GM19035 (cell line): ENCODE results near the gene NFYB.
"Not testable (repeated sequence)": the region's sequence is repeated elsewhere in the genome, so short reads cannot be mapped to it uniquely, and the experiment has no call there.

Experiments used
- ATAC-seq: cut with Tn5 transposase; IDR thresholded peaks from one replicate; pipeline ENCODE4 v1.9.1; 2021; ENCODE audit not compliant: unreplicated experiment

NFYB gene

DNA sequence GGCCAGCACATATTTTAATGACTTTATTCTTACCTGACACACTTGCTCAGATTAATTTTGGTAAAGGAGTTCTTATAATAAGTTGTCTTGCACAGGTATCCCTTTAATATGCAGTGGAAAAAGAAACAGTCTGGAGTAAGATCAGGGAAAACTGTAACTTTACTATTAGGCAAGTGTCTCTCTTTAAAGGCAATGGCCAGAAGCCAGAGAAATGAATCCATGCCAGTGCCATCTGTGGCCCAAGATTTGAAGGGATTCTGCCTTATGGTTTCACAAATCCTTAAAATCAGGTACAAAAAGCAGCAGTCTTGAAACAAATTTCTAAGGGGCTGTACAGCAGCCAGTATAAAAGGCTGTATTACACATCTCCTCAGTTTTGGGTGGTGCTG lies 22.4 kb downstream of the NFYB start:
- ATAC-seq, result no peak

DNA sequence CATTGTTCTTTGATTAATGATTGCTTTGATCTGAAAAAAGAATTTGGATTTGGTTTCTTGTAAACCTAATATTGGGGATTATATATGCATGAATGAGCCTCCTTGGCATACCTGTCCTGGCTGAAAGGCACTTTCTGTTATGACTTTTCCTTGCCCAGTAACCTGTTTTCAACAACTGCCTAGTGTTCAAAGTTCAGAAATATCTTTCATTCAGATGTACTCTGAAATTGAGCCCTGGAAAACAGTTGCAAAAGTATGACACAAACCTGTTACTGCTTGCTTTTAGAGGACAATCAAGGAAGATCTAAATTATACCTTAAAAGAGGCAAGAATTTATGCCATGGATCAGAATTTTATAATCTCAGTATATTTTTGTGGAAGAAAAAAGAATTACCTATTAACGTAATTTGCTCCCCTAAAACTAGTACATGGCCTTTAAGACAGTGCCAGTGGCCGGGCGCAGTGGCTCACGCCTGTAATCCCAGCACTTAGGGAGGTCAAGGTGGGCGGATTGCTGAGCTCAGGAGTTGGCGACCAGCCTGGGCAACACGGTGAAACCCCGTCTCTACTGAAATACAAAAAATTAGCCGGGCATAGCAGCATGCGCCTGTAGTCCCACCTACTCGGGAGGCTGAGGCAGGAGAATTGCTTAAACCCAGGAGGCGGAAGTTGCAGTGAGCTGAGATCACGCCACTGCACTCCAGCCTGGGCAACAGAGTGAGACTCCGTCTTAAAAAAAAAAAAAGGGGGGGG lies 23.0 kb downstream of the NFYB start:
- not testable (repeated sequence) for ATAC-seq

DNA sequence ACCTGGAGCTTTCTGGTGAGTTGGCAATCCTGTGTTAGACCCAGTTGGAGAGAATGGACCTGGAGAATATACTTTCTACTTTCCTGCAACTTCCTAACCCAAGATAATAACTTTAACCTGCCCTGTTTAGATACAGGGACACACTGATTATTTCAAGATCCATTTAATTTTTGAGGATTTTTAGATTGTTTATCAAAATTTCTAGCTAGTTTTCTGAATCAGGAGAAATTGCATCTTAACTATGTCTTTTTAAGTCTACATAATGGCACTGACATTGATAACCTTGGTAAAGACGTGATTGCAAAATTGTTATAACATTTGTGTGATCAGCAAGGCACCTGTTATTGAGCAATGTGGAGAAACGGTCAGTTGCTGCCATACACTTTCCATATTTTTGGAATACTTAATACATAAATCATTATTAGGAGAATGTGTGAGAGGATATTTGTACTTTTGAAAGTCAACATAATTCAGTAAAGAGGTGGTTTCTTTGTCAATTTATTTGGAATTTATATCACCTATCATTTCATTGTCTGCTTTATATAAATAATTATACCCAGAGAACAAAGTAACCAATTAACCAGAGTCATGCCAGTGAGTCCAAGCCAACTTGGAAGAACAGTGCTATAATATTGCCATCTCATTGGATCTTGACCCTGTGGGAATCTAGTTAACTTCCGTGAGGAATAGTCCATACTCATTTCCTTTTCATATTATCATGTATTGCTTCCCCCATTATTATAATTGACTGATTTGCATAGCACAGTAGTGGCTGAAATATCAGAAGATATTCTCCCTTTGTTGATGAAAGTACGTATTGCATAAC lies 28.4 kb downstream of the NFYB start:
- no peak for ATAC-seq

DNA sequence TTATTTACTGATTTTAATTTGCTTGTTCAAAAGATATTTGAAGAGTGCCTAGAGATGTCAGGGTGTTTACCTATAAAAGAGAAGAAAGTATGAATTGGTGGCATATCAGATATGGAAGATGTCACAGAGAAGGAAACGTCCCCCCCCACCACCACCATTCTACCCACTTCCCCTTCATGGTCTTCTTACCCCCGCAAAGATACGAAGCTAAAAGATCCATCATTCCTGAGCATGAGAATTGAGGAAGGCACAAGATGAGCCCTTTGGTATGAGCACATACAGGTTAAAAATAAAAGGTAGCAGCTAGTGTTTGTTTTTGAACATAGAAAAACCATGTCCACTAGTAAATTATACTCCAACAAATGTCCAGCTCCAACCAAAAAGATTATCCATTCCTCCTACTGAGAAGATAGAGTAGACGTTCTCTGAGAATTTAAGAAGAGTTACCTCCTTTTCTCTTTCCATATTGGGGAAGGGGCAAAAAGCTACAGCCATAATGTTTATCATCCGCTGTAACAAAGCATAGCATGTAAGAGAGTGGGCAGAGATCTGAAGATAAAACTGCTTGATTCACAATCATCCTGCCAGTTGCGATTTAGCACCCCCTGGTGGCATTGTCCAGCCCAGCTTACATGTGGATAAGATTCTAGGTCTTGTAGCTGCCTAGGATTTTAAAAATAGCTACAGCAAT lies 29.1 kb downstream of the NFYB start:
- ATAC-seq, result no peak

DNA sequence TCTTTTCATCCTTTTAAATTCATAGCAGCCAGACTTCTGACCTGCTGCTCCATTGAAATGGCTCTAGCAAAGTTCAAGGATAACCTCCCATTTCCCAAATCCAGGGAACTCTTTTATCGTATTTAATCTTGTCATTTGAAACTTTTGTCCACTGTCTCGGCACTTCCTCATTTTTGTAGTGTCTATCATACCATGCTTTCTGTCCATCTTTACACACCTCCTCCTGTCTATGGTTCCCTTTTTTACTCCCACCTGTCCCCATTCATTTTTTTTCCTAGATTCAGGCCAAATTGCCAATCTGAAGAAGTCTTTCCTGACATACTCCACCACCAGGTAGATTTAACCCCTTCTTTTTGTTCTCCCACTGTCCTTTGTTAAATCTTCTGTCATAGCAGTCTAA lies 31.0 kb downstream of the NFYB start:
- no peak for ATAC-seq

DNA sequence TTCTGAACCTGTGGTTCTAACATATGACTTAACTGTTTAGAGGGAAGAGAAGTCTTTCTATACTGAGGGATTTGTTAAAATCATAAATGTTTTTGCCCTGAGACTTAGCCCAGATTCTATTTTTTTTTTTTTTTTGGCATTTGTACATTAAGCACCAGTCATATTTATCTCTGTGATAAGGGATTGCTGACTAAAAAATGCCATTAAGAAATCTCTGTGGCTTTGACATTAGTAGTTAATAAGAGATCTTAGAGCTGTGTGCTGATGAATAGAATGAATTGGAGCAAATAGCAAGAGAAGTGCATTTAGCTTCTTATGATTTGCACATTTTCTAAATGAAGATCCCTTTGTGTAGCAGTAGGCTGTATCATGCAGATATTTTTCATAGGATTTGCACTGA lies 32.5 kb downstream of the NFYB start:
- no peak for ATAC-seq

DNA sequence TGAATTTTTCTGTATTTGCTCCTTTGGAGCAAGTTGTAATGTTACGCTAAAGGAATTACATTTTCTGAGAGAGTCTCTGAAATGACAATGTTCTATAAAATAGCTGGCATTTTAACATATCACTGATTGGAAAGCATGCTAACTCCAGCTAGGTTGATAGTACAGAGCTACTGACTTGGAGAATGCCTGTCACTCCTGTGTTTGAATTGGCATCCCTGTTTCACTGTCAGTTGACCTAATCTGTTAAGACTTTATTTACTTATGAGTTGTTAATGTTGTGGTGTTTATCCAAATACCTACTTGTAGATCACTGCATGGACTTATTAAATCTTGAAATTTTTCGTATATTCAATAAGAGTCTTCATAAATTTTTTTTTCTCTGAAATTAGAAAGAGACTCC lies 40.1 kb downstream of the NFYB start:
- no peak for ATAC-seq

DNA sequence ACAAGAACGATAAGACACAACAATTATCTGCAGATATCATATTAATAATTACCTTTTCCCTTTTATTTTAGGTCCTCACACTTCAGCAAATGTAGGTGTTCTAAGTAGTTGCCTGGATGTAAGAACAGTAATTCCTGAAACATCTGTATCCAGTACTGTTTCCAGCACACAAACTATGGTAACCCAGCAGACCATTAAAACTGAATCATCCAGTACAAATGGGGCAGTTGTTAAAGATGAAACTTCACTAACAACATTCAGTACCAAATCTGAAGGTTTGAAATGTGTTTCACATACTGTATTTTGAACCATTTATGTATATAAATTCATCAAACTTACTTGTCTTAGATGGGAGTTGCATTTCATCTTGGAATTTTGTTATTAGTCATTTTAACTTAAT lies 42.7 kb downstream of the NFYB start:
- ATAC-seq, result no peak

DNA sequence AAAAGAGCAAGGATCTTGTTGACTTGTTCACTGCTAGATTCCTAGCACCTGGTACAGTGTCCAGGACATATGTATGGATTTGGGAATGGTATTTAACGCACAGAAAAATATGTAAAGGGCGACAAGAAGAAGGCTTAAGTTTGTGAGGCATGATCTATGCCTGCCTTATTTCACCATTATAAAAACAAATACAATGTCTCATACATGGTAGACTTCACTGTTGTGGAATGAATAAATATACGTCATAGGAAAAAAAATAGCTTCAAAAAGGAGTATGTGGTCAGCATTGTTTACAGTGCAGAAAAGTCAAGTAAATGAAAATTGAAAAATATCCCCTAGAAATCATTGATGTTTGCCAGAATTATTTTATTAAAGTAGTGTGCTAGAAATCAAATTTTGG lies 43.7 kb downstream of the NFYB start:
- ATAC-seq, result no peak

DNA sequence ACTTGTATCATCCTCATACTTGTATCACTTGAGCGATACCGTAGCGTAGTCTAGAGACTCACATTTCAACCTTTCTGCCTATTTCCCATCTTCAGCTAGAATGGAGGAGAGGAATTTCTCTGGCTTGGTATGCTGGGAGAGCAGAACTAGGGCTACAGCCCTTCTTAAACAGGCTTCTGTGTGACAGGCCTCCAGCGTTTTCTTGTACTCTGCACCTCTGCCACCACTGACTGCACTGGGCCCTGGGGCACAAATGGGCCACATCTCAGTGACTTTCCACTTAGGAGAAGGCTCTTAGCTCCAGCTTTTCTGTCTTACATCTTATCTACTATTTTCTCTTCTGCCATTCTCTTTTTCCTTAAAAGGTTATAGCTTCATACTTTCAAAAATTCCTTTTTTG lies 46.9 kb downstream of the NFYB start:
- no peak for ATAC-seq

DNA sequence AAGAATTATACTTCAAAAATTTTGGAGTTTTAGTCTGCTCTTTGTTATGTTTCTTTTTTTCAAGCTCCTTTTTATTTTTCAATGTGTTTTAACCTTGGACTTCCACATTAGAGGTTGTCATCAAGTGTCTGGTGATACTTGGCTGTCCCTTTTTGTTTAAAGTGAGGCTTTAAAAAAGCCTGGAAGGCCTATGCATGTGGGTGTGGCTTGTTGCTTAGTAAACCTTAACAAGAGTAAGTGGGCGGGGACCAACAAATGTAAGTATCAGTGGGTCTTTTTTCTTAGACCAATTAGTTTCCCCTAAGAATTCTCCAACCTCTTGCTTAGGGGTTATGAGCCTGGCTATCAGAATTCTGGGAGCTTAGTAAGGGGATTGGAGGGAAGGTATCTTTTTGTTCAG lies 47.3 kb downstream of the NFYB start:
- ATAC-seq, result no peak

DNA sequence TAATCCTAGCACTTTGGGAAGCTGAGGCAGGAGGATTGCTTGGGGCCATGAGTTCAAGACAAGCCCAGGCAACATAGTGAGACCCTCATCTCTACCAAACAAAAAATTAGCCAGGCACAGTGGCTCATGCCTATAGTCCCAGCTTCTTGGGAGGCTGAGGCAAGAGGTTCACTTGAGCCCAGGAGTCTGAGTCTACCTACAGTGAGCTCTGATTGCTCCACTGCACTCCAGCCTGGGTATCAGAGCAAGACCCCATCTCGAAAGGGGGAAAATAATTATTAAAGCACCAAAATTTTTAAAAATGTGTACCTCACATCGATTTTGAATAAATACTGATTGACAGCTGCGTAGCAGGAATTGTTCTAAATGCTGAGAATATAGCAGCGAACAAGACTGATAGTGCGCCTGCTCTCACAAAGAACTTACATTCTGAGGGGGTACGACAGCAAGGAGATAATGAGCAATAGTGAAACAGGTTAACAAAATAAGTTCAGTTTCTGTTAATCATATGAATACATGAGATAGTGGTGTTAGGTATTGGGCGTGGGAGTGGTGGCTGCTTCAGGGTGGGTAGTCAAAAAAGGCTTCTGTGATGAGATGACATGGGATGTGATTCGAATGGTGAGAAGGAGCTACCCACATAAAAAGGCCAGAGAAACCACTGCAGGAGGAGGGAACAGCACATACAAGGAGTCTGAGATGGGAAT lies 54.1 kb downstream of the NFYB start:
- peak; percentile 92 for ATAC-seq

DNA sequence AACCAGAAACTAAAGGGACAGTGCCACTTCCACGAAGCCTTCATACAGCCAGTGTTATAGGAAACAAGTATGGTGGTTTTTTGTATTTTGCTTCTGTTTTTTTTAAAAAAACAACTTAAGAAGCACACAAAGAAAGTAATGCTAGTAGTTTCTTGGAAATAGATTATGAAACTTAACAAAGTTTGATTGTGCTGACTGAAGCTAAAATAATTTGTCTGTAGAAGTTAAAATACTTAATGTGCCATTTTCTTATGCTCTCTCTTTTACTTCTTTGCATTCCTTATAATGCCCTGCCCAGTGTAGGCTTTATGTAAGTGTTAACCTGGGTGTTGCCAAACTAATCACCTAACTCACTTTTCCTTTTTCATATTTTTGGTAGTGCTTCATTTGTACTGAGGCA lies 57.2 kb downstream of the NFYB start:
- no peak for ATAC-seq

DNA sequence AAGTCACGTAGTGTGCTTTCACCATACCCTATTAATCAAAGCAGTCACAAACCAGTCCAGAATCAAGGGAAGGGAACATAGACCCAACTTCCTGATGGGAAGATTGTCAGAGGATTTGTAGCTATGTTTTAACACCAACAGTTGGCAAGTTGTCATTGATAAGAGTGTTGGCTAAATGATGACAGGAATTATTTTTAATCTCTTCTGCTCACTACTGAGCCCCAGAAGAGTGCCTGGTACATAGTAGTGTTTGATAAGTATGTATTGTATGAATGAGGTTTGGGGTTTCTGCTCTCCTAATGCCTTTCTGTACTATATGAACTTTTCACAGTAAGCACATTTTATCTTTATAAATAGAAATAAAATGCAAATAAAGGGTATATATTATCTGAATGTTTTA lies 59.0 kb downstream of the NFYB start:
- ATAC-seq, result no peak

DNA sequence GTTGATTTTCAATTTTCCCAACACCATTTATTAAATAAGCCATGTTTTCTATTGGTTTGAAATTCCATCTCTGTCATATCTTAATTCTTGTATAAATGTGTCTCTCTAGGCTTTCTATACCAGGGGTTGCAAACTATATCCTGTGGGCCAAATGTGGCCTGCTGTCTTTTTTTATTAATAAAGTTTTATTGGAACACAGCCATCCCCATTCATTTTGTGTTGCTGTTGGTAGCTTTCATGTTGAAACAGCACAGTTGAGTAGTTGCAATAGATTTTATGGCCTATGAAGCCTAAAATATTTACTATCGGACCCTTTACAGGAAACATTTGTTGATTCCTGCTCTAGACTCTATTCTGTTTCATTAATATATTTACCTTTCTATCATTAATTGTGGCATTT lies 64.3 kb downstream of the NFYB start:
- ATAC-seq, result no peak

DNA sequence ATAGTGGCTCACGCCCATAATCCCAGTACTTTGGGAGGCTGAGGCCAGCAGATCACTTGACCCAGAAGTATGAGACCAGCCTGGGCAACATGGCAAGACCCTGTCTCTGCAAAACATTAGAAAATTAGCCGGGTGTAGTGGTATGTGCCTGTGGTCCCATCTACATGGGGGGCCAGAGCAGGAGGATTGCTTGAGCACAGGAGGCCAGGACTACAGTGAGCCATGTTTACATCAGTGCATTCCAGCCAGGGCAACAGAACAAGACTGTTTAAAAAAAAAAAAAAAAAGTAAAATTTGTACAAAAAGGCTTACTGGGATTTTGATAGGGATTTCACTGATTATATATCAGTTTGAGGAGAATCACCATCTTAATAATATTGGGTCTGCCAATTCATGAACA lies 65.9 kb downstream of the NFYB start:
- no peak for ATAC-seq
